Measurements from ENCODE around the gene SLC6A3.

SLC6A3 gene

GRCh38 chr5:1445313-1445688 is at the start of gene SLC6A3:
Gene SLC6A3 (minus strand): TSS chr5:1445440. CDS start chr5:1443197, 2,243 bp downstream.
- DNase-seq: peak; percentile 94

DNA sequence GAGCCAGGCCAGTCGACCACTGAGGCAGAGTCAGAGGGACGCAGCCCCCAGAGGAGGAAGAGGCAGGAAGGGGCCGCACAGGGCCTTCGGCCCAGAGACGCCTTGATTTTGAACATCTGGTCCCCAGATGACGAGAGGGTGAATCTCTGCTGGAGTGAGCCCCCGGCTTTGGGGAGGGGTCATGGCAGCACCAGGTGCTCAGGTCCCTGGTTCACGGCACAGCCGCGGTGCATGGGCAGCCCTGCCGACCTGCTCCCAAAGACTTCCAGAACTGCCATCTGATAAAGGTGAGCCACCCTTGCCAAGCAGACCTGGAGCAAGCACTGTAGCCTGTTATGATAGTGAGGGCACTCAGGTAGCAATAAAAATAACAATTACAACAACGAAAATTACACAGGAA is 48.7 kb upstream of the SLC6A3 start:
- no peak for DNase-seq

DNA sequence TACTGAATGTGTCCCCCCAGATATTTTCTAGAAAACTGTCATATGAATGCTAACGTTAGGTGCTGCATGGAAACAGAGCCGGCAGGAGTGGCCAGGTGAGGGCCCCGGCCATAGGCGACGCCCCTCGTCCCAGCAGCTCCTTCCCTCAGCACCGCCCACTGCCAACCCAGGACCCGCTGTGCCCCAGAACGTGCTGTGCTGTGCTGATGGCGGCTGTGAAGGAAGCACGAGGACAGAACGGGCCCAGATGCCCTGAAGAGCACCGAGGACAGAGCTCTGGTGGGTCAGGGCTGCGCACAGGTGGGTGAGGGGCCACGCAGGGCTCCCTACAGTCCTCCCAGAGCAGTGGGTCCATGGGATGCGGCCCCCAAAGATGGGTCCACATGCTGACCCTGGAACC is 48.2 kb upstream of the SLC6A3 start:
- DNase-seq: no peak

DNA sequence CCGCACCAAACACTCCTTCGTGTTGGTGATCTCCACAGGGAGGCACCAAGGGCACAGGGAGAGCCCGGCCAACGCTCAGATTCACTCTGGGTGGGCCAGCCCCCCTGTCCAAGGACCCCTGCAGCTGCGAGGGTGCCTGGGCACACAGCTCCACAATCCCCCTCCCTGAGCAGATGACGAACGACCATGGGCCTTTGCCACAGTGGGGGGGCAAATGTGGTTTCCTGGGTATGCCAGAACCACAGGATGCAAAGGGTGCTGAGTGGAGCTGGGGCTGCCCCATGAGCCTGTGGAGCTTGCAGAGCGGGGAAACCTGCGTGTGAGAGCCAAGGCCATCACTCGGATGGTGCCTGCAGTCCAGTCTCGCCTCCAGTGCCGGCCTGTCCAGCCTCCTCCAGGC is 47.5 kb upstream of the SLC6A3 start:
- DNase-seq: no peak

GRCh38 chr5:1490376-1490775 is 45.1 kb upstream of the SLC6A3 start:
- DNase-seq: no peak

- DNase-seq: no peak
These were observed 44.5 kb upstream of the SLC6A3 start for GRCh38 chr5:1489754-1490153.

DNA sequence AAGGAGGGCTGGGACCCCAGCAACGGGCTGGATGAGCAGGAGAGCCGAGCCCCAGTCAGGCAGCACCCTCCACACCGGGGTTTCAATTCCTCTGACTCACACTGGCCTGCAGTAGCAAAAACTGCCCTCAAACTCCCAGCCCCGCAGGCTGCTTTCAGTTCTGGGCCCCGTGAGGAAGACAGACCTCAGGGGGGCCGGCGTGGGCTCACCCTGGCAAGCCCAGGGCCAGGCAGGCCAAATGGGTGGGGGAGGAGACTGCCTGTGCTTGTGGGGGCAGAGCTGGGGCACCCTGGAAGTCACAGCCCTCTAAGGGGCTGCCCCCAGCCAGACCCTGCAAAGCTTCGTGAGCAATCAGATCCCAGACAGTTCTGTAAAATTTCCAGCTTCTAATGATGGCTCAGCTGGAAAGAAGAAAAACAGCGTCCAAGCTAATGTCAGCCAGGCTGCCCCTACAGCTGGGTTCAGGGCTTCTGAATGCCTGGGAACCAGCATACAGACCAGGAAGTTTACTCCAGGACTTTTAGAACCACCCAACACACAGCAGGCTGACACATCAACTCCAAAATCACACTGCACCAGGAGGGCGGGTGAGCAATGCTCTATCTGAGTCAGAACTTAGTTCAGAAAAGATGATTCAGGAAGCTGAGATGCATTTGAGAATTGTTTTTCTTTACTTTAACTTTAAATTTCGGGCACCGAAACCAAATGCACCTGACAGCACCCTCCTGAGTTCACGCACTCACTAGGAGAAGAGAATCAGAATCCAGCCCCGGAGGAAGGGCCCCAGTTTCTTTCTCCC is 43.8 kb upstream of the SLC6A3 start:
- no peak for DNase-seq

DNA sequence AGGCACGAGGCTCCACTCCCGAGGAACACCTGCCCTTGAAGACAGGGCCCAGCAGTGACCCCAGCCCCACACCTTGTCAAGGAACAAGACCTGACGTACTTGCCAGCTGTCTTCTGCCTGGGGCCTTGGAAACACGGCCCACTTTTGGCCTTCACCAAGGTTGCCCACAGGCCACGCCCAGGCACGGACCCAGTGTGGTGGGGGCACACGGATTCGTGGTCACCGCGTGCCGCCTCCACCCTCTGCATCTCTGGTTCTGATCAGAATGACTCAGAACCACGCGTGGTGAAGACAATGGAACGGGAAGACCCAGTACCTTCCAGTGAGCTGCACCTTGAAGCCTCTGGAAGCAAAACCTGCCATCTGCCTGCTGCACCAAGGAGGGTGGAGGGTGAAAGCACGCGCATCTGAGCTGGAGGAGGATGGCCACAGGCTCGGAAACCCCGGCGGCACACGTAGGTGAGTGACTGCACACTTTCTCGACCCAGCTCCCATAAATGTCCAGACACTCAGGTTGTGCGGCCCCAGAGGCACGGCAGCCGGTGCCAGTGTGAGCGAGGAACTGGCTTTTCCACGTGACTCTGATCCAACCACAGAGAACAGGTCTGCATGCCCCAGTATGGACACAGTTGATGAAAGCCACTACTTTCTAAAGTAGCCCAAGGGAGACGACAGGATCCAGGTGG is 42.0 kb upstream of the SLC6A3 start:
- no peak for DNase-seq

GRCh38 chr5:1486271-1486670 is 41.0 kb upstream of the SLC6A3 start:
- DNase-seq: no peak

GRCh38 chr5:1485579-1486118 is 40.4 kb upstream of the SLC6A3 start:
- DNase-seq: no peak

DNA sequence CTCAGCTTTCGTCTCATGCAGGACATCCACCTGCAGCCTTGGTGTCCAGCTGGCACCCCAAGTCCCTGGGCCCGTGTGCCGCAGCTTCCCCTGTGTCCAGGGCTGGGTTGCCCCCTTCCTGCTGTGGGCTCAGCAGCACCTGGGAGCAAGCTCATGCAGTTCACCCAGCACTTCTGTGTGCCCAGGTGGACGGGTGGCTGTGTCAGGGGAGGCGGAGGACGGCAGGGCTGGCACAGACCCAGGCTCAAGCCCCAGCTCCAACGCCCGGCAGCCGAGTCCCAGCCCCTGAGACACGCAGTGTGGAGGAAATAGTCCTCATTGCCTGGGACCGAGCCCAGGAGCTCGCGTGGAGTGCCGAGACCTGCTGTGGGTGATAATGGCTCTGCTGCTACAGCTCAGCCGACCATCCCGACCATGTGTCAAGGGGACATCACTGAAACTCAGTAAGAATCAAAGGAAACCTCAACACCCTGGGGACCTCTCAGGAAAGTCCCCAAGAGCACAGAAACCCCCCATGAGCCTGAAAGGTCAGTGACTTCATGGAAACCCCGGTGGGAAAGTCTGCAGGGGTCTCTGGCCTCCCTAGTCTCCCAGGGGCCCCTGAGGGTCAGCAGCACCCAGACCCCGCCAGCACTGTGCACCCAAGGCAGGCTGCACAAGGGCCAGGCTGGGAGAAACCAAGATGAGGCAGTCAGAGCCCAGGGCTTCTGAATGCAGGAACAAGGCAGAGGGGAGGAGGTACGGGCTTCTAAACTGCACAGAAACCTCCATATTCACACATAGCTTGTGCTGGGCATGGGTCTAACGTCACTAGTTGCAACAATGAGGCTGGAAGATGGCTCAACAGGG is 39.7 kb upstream of the SLC6A3 start:
- DNase-seq: no peak

DNA sequence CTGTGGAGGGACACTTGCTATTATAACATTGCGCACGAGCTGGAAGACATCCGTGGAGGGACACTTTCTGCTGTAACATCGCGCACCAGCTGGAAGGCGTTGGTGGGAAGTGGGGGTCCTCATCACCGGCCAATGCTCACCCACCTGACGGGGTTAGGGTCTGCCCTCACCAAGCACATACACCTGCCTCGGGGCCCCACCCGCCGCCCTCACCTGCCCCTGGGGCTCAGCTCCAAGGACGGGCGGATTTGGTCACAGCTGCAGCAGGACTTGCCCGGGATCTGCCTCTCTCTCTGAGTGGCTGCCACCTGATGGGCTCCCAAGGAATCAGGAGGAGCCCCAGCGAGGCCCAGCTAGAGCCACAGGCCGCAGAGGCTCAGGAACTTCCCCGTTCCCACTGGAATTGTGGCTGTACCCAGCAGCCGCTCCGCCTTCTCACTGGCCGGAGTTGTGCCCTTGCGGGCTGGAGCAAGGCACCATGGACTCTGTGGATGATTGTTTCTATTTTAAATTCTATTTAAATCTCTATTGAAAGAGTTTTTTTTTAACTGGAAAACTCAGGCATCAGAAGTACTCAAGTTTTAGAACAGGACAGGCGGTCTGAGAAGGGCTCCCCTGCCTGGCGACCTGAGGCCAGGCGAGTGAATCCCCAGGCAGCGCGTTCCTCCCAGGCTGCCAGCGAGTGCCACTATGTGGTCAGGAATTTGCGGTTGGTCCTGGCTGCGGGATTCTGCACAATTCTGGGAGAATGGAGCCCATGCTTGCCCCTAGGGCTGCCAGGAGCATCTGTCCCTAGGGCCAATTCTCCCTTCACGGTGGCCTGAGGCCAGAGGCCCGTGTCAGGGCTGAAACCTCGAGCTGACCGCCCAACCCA is 38.9 kb upstream of the SLC6A3 start:
- no peak for DNase-seq

- no peak for DNase-seq
These were observed 37.8 kb upstream of the SLC6A3 start for GRCh38 chr5:1483064-1483463.

GRCh38 chr5:1481959-1482331 is 36.7 kb upstream of the SLC6A3 start:
- DNase-seq: no peak

DNA sequence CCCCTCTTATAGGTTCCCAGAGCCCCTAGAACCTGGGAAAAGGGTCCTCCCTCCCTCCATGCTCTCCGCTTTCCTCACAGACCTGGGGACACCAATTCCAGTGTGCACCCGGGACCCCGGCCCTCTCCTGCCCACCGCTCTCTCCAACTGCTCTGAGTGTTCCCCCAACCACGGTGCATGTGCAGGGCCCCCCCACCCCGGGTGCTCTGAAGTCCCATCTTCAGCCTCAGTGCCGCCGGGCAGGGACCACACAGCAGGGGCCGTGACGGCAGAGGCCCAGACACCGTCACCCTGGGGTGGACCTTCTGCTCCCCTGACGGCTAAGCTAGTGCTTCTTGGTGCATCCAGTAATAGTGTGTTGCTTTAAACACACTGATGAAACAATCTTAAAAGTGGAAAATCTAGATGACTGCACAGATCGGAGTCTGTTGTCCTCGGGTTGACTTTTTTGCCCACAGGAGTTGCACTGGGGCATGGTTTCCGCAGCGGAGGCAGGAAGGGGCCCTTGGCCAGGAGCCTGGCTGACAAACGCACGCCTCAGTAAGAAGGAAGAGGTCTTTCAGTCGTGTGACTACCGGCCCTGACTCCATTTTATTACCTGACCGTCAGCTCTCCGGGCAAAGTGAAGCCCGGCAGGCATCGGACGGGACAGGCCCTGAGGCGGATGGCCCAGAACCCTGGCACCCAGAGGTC is 36.2 kb upstream of the SLC6A3 start:
- no peak for DNase-seq

DNA sequence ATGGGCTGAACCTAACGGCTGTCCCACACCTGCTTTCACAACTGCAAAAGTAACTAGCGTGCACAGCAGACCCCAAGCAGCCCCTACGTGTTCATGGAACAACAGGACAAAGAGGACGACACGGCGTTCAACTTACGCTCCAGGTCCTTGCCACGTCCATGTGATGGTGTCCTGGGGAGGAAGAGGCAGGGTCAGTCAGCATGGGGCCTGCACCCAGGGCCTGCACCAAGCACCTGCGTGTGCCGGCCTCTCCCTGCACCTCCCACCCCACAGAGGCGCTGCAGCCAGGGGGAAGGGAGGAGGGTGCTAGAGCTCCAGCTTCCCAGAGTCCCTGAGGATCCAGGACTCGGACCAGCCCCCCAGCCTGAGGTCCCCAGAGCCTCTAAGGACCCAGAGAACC is 35.6 kb upstream of the SLC6A3 start:
- no peak for DNase-seq

DNA sequence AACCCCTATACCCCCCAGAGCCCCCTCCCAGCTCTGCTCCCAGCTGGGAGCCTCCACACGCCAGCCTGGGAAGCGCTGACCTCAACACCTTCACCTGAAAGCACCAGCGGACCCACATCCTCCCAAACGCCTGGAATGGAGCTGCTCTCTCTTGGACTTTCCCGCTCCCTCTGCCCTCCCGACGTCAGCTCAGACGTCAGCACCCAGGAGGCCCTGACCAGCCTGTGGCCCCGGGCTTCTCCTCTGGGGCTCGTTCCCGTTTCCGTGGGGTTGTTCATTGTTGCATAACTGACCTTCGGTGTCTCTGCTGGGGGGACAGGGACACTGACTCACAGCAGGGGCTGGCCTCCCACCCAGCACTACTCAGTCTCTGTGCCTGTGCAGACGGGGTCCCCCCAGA is 35.0 kb upstream of the SLC6A3 start:
- DNase-seq: no peak

DNA sequence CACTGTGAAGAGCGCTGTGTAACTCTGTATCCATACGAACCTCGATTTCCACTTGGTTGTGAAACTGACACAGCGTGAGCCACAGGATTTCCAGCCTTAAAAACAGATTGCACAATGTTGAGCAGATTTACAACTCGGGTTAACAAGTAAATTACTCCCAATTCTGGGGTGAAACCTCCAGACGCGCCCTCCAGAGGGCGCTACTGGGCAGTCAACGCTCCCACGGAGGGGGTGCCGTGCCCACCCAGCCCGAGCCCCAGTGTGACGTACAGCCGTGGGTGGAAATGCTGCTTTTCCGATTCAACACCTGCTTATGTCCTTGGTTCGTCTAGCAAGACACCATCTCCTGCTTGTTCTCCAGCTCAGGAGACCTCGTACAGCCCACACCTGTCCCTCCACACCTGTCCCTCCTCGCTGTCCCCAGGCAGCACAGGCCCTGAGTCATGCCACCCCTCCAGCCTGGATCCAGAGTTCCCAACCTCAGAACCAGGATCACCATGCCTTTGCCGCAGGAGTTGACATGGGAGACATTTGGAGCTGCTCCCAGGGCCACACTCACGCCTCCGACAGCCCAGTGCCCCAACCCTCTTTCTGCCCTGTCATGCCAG is 34.4 kb upstream of the SLC6A3 start:
- DNase-seq: peak; percentile 66

GRCh38 chr5:1479066-1479465 is 33.8 kb upstream of the SLC6A3 start:
- DNase-seq: no peak

GRCh38 chr5:1478271-1479035 is 33.2 kb upstream of the SLC6A3 start:
- DNase-seq: no peak

GRCh38 chr5:1477341-1477740 is 32.1 kb upstream of the SLC6A3 start:
- DNase-seq: no peak
